HG02973 (cell line): Measurements from ENCODE around the gene CRIP1.

ENCODE experiments used
- ATAC-seq: cut with Tn5 transposase; IDR thresholded peaks from one replicate; pipeline ENCODE4 v1.9.1; 2021; ENCODE audit warnings: moderate library complexity; ENCODE audit not compliant: unreplicated experiment

The CRIP1 gene

DNA sequence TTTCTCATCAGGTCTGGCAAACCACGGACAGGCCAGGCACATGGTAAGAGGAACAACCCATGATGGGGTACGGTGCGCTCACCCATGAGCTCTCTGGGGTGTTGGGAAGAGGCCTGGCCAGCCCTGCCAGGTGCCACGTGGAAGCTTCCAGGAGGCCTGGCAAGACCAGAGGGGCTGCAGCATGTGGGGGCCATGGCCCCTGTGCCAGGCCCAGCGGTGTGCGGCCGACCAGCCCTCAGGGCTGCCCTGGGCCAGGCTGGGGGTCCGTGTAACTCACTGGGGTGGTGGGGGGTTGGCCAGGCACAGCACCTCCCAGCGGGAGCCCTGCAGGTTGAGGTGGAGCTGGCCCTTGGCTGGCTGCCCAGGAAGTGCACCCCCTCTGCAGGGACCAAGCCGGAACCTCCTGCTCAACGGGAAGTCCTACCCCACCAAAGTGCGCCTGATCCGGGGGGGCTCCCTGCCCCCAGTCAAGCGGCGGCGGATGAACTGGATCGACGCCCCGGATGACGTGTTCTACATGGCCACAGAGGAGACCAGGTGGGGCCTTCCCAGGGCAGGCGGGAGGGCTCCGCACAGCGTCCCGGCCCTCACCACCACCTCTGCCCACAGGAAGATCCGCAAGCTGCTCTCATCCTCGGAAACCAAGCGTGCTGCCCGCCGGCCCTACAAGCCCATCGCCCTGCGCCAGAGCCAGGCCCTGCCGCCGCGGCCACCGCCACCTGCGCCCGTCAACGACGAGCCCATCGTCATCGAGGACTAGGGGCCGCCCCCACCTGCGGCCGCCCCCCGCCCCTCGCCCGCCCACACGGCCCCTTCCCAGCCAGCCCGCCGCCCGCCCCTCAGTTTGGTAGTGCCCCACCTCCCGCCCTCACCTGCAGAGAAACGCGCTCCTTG, 17.0 kb upstream of the CRIP1 start:
- no peak for ATAC-seq

DNA sequence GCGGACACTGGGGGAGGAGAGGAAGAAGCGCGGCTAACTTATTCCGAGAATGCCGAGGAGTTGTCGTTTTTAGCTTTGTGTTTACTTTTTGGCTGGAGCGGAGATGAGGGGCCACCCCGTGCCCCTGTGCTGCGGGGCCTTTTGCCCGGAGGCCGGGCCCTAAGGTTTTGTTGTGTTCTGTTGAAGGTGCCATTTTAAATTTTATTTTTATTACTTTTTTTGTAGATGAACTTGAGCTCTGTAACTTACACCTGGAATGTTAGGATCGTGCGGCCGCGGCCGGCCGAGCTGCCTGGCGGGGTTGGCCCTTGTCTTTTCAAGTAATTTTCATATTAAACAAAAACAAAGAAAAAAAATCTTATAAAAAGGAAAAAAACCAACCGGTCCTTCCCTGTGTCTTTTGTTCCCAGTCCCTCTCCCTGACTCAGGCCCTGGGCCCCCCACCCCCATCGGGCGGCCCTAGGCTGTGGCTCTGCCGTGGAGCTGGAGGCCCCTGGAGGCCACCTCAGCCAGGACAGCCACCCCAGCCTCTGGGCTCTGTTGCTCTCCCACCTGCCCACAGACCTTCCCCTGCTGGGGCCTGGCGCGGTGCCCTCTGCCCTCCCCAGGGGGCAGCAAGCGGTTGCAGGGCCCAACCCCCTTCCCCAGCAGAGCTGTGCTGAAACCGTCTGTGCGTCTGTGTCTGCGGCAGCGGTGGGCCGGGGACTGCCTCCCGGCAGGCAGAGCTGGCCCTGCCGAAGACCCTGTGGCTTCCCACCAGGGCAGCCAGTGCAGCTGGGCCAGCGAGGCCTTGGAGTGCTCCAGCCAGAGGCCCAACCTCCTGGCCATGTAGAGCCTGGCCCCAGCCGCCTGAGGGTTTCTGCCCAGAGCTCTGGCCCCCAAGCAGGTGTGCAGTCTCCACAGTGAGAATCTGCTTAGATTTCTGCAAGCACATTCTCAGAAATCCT, 16.1 kb upstream of the CRIP1 start:
- ATAC-seq: no peak

DNA sequence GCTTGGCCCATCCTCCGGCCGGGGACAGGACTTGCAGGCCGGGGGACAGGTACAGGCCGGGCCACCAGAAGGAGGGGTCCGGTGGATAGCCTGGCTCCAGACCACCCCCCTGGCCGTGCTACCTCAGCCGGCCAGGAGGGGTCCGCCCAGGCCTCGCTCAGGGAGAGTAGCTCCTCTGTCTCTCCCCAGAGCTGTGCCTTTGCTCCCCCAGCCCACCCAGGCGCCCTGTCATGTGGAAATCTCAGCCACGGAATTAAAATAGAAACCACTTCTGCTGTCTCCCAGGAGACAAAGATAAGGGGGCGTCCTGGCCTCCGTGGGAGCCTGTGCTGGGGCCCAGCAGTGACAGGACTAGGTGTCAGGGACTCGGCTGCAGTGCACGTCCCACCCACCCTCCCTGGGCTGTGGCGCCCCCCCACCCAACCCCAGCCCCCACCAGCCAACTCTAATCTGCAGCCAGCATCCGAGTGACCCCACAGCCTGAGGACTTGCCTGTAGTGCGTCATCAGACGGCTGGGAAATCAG, 15.3 kb upstream of the CRIP1 start:
- ATAC-seq: no peak

DNA sequence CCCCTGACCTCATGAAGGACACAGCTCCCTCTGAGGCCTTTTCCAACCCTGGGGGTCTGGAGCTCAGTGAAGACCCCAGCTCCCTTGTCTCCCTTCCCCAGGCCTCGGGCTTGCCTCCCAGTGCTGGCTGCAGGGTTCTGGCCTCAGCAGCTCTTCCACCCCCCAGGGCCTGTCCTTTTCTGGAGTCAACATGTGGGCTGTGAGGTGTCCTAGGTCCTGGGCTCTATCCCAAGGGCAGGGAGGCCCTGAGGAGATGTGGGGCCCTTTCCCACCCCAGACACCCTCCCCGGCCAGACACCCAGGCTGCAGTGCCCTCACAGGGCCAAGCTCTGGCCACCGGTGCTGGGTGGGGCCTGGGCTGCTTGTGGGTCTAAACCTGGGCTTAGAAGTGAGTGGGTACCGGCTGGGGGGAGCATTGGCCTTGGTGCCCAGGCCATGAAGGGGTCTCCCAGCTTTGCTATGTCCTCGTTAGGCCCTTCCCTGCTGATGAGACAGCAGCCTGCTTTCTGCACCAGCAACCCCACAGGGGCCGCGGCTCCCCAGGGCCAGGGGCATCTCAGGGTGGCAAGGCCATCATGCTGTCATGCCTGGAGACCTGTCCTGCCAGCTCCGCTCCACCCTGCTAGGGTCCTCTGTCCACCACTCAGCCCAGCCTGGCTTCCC, 14.7 kb upstream of the CRIP1 start:
- ATAC-seq: no peak

DNA sequence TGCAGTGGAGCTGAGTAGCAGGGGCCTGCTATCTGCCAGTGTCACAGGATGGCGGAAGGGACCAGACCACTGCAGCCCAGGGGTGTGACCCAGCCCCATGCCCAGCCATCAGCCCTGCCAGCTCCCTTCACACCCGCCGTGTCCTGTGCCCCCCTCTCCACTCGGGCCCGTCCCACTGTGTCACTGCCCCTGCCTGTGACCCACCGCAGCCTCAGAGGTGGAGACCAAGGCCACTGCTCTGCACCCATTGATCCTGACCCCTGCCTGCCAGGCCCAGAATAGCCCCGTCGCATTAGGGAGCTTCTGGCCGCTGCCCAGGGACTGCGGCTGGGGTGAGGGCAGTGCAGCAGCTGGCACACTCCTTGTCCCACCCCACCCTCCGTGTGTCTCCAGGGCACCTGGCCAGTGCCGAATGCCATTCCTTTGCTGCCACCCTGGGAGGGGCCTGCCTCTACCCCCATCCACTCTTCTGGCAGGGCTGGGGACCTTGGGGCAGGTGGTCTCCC, 14.1 kb upstream of the CRIP1 start:
- ATAC-seq: no peak

DNA sequence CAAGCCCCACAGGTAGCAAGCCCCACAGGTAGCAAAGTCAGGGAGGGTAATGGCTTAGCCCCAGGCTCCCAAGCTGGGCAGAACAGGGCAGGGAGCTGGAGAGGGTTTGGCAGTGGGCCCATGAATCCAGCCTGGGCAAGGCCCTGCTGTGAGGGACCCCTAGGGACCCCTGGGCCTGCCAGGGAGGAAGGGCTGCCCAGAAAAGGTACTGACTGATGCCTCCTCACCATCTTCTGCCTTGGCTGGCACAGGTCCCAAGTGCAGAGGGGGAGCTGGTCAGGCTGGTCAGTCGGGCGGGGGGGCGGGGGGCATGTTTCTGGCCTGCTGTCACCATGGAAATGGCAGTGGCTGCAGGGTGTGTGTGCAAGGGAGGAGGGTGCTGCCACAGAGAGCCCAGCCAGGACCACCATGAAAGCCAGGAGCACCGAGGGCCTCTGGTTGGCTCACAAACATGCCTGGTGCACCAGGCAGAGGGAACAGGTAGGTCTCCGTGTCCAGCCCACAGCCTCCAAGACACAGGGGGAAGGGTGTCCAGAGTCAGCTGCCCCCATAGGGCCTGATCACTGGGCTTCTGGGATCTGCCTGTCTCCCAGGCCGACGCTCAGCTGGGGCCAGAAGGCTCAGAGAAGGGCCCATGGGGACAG, 13.5 kb upstream of the CRIP1 start:
- ATAC-seq: no peak

DNA sequence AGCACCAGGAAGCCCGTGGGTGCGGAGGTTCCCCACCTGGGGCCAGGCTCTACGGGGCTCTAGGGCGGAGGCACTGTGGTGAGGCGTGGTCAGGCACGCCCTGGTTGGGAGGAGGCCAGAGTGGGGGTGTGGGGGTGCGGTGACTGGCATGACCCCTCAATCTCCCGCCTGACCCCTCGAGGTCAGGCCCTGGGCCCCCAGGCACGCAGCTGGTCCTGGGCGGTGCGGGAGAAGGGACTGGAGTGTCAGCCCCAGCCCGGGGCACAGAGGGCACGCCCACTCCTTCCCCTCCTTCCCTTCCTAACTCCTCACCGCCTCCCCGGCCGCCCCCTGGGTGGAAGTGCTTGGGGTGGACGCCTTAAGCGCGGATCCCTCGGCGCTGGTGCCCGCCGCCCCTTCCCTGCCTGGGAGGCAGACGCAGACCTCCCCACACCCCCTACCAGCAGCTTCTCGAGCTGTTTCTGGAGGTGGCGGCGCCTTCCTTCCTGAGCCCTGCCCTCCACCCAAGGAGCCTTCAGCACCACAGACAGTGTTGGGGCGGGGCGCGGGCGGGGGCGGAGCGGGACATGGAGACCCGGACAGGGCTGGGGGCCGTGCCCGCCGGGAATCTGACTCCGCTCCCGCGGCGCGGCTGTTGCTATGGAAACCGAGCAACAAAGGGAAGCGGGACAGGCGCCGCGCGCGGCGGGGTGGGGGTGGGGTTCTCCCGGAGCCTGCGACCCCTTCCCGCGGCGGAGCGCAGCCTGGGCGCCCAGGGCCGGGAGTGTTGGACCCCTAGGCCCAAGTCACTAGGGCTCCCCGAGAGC, 12.8 kb upstream of the CRIP1 start:
- ATAC-seq: no peak

DNA sequence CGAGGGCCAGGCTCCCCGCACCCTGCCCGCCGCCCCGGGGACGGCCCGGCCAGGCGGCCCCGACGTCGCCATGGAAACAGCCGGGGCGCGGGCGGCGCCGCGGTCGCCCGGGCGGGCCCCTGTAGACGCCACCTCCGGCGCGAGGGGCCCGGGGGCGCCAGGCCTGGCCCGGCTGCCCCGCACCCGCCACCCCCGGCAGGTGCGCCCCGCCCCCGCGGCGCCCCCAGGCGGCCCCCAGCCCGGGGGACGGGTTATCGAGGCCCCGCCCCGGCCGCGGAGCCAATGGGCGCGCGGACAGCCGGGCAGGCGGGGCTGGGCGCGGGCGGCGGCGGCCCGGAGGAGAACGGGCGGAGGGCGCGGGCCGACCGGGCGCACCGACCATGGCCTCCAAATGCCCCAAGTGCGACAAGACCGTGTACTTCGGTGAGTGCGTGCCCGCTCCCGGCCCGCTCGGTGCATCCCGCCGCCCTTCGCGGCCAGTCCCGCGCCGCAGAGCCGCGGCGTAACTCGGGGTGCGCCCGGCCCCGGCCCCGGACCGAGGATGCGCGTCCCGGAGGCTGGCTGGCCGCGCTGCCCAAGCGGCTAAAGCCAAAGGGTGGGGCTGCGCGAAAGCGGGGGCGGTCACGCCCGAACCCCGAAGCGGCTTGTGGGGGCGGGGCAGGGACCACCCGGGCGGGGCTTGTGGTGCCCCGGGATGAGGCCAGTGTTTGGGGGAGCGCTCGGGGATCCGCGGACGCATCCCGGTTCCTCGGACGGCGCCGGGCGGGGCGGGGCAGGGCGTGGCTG, 12.0 kb upstream of the CRIP1 start, which contains the start of gene CRIP2:
Gene CRIP2, plus strand, starts transcription at position 339 of the 786 bp plus-strand sequence. Its CDS starts 42 bp downstream, at position 381.
- ATAC-seq: no peak

DNA sequence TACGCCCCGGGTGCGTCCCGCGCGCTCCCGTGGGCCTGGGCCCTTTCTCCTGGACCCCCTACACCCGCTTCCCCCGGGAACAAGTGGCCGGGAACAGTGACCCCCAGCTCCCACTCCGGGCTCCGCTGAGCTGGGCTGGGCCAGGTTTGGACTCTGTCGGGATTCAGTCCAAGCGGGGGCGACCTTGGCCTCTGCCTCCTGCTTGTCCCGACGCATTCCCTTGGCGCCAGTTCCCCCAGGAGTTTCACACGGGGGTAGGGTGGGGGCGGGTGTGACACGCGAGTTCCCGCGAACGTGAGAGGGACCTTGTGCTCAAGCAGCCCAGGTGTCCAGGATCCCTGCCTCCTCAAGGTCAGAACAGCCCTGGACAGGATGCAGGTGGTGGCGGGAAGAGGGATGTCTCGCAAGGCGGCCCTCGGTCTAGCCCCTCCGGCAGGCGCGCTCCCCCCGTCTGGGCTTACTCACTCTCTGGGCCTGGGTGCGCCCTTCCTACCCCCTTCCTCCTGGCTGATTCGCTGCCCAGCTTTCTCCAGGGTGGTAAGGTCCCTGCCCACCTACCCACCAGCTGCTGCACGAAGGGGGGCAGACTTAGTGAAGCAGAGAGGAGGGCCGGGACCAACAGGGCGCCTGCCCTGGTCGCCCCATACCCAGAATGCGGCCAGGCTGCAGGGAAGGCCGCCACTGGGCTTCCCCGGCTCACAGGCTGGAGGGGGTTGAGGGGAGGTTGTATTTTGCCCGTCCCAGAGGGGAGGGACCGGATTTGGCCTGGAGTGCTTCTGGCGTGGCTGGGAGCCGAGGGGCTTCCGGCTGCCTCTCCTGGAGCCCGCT, 11.2 kb upstream of the CRIP1 start:
- no peak for ATAC-seq

DNA sequence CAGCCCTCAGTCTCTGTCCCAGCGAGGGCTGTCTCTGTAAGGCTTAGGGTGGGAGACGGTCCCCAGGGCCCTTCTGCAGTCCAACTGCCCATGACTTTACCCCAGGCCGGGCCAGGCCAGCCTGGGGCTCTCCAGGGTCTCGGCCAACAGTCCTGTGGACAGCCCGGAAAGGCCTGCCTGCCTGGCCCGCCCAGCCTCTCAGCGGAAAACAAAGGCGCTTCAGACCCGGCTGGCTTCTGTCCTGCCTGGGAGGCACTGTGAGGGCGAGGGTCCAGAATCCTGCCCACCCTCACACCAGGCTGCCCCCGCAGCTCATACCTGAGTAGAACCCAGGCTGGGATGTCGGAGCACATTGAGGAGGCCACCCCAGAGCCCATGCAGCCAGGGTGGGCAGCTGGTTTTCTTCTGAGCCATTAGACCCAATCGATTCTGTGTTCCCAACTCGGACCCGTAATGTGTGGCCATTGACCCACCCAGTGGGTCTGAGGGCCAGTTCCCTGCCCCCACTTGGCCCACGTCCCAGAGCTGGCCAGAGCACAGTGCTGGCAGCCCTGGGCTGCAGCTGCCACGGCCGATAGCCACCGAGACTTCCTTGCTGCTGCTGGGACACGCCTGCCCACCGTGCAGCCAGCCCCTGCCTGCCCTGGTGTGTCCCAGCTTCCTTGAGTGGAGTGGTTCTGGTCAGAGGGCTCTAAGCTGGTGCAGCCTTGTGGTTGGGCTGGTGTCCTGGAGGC, 10.4 kb upstream of the CRIP1 start:
- no peak for ATAC-seq

DNA sequence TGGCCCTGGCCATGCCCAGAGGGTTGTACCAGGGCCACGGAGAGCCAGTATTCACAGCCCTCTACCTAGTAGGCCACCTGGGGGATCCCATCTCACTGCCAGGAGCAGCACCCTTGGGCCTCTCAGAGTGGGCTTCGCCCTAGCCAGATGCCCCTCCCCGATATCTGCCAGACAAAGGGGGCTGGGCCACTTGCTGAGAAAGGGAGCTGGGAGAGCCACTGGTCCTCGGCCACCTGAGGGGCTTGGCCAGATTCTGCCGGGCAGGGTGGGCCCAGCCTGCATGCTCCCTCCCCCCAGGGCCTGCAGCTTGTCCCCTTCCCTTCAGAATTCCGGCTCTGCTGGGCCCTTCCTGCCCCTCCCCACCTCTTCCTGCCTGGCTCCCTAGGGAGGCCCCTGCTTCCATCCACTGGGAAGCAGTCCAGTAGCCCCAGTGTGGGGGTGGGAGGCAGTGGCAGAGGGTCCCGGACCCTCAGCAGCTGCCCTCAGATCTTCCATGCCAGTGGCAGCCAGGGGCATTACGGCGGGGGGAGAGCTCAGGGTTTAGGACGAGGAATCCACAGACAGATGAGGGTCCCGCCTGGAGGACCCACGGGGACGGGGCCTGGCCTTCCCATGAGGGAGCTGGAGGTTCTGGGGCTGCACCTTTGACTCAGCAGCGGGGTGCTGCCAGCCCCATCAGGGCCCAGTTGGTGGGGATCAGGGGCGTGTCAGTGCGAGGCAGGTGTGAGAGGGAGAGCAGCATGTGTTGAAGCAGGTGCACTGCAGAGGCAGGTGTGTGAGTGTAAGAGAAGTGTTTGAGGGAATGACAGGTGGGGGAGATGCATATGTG, 9.6 kb upstream of the CRIP1 start:
- ATAC-seq: no peak

DNA sequence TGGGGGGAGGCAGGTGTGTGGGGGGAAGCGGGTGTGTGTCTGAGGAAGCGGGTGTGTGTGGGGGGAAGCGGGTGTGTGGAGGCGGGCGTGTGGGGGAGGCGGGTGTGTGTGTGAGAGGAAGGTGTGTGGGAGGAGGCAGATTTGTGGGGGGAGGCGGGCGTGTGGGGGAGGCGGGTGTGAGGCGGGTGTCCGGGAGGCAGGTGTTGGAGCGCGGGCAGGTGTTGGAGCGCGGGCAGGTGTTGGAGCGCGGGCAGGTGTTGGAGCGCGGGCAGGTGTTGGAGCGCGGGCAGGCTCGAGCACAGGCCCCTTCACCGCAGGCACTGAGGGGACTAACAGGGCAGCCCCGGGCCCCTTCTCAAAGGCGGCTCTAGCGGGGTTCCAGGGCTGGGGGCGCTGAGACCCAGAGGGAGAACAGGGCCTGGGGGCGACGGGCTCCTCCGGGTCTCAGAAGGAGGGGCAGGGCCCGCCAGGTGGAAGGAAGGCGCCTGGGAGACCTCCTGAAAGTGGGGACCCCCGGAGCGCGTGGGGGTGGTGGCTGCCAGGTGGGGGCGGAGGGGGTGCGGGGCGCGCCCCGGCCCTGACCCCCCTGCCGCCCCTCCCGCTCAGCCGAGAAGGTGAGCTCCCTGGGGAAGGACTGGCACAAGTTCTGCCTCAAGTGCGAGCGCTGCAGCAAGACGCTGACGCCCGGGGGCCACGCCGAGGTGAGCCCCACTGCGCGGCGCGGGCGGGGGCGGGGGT, 8.9 kb upstream of the CRIP1 start:
- ATAC-seq: no peak

DNA sequence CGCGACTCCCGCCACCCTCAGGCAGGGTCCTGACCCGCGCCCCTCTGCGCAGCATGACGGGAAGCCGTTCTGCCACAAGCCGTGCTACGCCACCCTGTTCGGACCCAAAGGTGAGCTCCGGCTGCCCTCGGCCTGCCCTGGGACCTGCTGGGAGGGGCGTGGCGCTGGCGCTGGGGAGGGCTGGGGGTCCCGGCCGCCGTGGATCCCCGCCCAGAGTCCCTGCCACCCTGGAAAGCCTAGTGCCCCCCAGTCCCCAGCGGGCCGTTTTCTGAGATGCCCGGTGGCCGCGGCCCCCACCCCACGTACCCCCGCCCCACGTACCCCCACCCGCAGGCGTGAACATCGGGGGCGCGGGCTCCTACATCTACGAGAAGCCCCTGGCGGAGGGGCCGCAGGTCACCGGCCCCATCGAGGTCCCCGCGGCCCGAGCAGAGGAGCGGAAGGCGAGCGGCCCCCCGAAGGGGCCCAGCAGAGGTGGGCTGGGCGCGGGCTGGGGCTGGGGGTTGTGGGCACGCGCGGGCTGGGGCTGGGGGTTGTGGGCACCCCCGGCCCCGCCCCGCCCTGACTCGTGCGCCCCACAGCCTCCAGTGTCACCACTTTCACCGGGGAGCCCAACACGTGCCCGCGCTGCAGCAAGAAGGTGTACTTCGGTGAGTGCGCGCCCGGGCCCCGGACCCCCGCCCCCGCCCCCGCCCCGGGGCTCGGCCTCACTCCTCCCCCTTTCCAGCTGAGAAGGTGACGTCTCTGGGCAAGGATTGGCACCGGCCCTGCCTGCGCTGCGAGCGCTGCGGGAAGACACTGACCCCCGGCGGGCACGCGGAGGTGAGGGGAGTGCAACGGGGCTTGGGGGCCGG, 8.1 kb upstream of the CRIP1 start:
- no peak for ATAC-seq

DNA sequence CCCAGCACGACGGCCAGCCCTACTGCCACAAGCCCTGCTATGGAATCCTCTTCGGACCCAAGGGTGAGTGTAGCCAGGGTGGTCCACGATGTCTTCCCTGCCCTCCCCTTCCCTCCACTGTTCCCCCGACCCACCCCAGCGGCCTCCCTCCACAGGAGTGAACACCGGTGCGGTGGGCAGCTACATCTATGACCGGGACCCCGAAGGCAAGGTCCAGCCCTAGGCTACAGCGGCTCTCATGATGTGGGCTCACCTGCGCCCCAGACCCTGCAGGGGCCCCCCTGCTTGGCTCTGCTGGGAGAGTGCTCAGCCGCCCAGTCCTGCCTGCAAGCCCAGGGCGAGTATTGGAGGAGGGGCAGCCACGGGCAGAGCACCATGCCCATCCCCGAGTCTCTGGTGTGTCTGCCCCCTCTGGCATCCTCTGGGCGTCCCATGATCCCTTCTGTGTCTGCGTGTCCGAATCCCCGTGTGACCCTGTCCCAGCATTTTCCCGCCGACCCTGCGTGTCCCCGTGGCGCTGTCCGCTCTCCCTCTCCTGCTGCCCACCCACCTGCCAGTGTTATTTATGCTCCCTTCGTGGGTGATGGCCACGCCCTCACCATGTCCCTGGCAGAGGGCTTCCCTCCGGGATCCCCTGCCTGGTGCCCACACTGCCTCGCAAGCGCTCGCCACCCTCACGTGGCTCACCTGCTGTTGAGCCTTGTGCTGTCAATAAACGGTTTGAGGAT, 7.1 kb upstream of the CRIP1 start:
- ATAC-seq: no peak
